Brain microvascular endothelial cell (primary cell): ENCODE data around the gene PARM1.

ENCODE experiments used
- DNase-seq: peaks from one replicate; pipeline ENCODE4 v3.0.0-alpha.2; 2020
- H3K27ac ChIP-seq: fragments of 250-450 bp; sonication (Bioruptor Pico); 2 replicates; pipeline ENCODE4 v1.5.1; 2020; ENCODE audit warnings: mild to moderate bottlenecking, moderate library complexity
- H3K27me3 ChIP-seq: fragments of 250-450 bp; sonication (Bioruptor Pico); replicated peaks from 2 replicates; pipeline ENCODE4 v1.5.1; 2020; ENCODE audit warnings: mild to moderate bottlenecking
- H3K36me3 ChIP-seq: fragments of 250-450 bp; sonication (Bioruptor Pico); replicated peaks from 2 replicates; pipeline ENCODE4 v1.5.1; 2020; ENCODE audit warnings: mild to moderate bottlenecking
- H3K4me3 ChIP-seq: 2 replicates; pipeline ENCODE4 v1.5.1; 2011; ENCODE audit warnings: low read depth, mild to moderate bottlenecking, control low read depth, low read length, moderate library complexity
- CTCF ChIP-seq: IDR thresholded peaks from 2 replicates; pipeline ENCODE4 v1.5.1; 2011; ENCODE audit warnings: low read depth, mild to moderate bottlenecking, moderate library complexity, low read length, control low read depth, inconsistent platforms; ENCODE audit errors: missing control alignments
- in situ Hi-C: cut with HindIII; loops from 2 replicates; pipeline ENCODE4 v1.10.0; 2017; ENCODE audit warnings: low sequenced_read_pairs, low pct_ligation_motif_present

The PARM1 gene

GRCh38 chr4:75071317-75071716 lies 138.4 kb downstream of the PARM1 start:
- H3K27me3 ChIP-seq: no peaks in the 10 kb centered on the region
- no peak overlapping the region for H3K4me3 ChIP-seq
- no peaks in the 10 kb centered on the region for H3K36me3 ChIP-seq
- in situ Hi-C loops: no loop called here
- no peak for DNase-seq
- no peak overlapping the region for H3K27ac ChIP-seq
- TF ChIP-seq CTCF: no peak

- no peak for TF ChIP-seq CTCF
- in situ Hi-C loops: no loop called here
- H3K36me3 ChIP-seq: no peaks in the 10 kb centered on the region
- no peak overlapping the region for H3K27ac ChIP-seq
- no peak for DNase-seq
- H3K27me3 ChIP-seq: no peaks in the 10 kb centered on the region
- no peak overlapping the region for H3K4me3 ChIP-seq
These were observed 148.0 kb downstream of the PARM1 start for GRCh38 chr4:75080888-75081287.

- H3K4me3 ChIP-seq: no peak overlapping the region
- H3K36me3 ChIP-seq: no peaks in the 10 kb centered on the region
- H3K27ac ChIP-seq: no peak overlapping the region
- no peak for TF ChIP-seq CTCF
- no peaks in the 10 kb centered on the region for H3K27me3 ChIP-seq
- in situ Hi-C loops: no loop called here
- DNase-seq: no peak
These were observed 148.6 kb downstream of the PARM1 start for GRCh38 chr4:75081561-75081960.

- H3K27ac ChIP-seq: no peak overlapping the region
- DNase-seq: no peak
These were observed 154.5 kb downstream of the PARM1 start for GRCh38 chr4:75087416-75087815.

GRCh38 chr4:75087865-75088264 lies 154.9 kb downstream of the PARM1 start:
- no peak for TF ChIP-seq CTCF
- DNase-seq: no peak
- Histone ChIP-seq H3K27ac (no peak overlapping the region), H3K27me3 (no peaks in the 10 kb centered on the region), H3K36me3 (no peaks in the 10 kb centered on the region), H3K4me3 (no peak overlapping the region)
- in situ Hi-C loops: no loop called here

More at GRCh38 chr4:75087416-75087815, 154.5 kb downstream of the PARM1 start:
- H3K4me3 ChIP-seq: no peak overlapping the region
- in situ Hi-C loops: no loop called here
- no peaks in the 10 kb centered on the region for H3K27me3 ChIP-seq
- TF ChIP-seq CTCF: no peak
- no peaks in the 10 kb centered on the region for H3K36me3 ChIP-seq

- no peaks in the 10 kb centered on the region for H3K36me3 ChIP-seq
- no peak for DNase-seq
- in situ Hi-C loops: no loop called here
- H3K27ac ChIP-seq: no peak overlapping the region
- no peak overlapping the region for H3K4me3 ChIP-seq
- H3K27me3 ChIP-seq: no peaks in the 10 kb centered on the region
- TF ChIP-seq CTCF: no peak
These were observed 156.3 kb downstream of the PARM1 start for GRCh38 chr4:75089206-75089605.
